Activated naive CD8-positive, alpha-beta T cell treated with anti-CD3 and anti-CD28 coated beads for 36 hours (primary cell): ENCODE data around the gene METTL8. TPM values are rescaled to one million over a fixed set of nuclear protein-coding genes. Genes with fewer than 3 reads are reported as not detected.
"Not testable (repeated sequence)": the region's sequence is repeated elsewhere in the genome, so short reads cannot be mapped to it uniquely, and the experiment has no call there.

Experiments
- DNase-seq: peaks from one replicate; pipeline ENCODE4 v3.0.0; 2021
- H3K27ac Mint-ChIP-seq: one replicate; pipeline ENCODE4 v1.8.0; 2022; ENCODE audit warnings: mild to moderate bottlenecking, moderate library complexity, mixed read lengths
- H3K27me3 Mint-ChIP-seq: one replicate; pipeline ENCODE4 v1.8.0; 2022; ENCODE audit warnings: mild to moderate bottlenecking, mixed read lengths
- H3K36me3 Mint-ChIP-seq: one replicate; pipeline ENCODE4 v1.8.0; 2021; ENCODE audit warnings: mild to moderate bottlenecking, mixed read lengths
- H3K4me1 Mint-ChIP-seq: one replicate; pipeline ENCODE4 v1.8.0; 2021; ENCODE audit warnings: mixed read lengths
- H3K4me3 Mint-ChIP-seq: one replicate; pipeline ENCODE4 v1.8.0; 2022; ENCODE audit warnings: mild to moderate bottlenecking, moderate library complexity, mixed read lengths
- H3K9me3 Mint-ChIP-seq: one replicate; pipeline ENCODE4 v1.8.0; 2022; ENCODE audit warnings: mixed read lengths
- total RNA-seq, 2 experiments: library from RNA; stranded (reverse); gene quantifications; one replicate each; pipeline ENCODE4 v1.2.3, GENCODE V29; 2021

The METTL8 gene
- total RNA-seq, 2 experiments from 2014 or later: 49.4 to 52.7 TPM

- H3K9me3 Mint-ChIP-seq: peaks cover 5% of the 10 kb centered on the region
- peaks cover 47% of the 10 kb centered on the region for H3K4me1 Mint-ChIP-seq
- H3K27me3 Mint-ChIP-seq: no peaks in the 10 kb centered on the region
- peak within 1 kb of the TSS; percentile 88 for H3K4me3 Mint-ChIP-seq
- peaks cover 78% of the 10 kb centered on the region for H3K36me3 Mint-ChIP-seq
- peak within 1 kb of the TSS; percentile 97 for H3K27ac Mint-ChIP-seq
- DNase-seq: peak; percentile 98
Observed at GRCh38 chr2:171434013-171434989, 511 bp upstream of the METTL8 start, which contains the start of gene DCAF17. Gene DCAF17 (plus strand): TSS chr2:171434226. CDS start chr2:171434578, 352 bp downstream.

GRCh38 chr2:171432969-171433762, 624 bp downstream of the METTL8 start:
- peaks cover 75% of the 10 kb centered on the region for H3K36me3 Mint-ChIP-seq
- no peaks in the 10 kb centered on the region for H3K27me3 Mint-ChIP-seq
- peak overlapping the region; percentile 97 for H3K27ac Mint-ChIP-seq
- H3K4me1 Mint-ChIP-seq: peaks cover 40% of the 10 kb centered on the region
- H3K9me3 Mint-ChIP-seq: peaks cover 5% of the 10 kb centered on the region
- peak; percentile 56 for DNase-seq
- peak overlapping the region; percentile 88 for H3K4me3 Mint-ChIP-seq

- Mint-ChIP-seq H3K27me3 (no peaks in the 10 kb centered on the region), H3K4me1 (peaks cover 34% of the 10 kb centered on the region), H3K9me3 (peaks cover 5% of the 10 kb centered on the region), H3K4me3 (peak overlapping the region; percentile 88), H3K27ac (peak overlapping the region; percentile 97), H3K36me3 (peaks cover 69% of the 10 kb centered on the region)
- no peak for DNase-seq
Observed at GRCh38 chr2:171432206-171432968, 1.4 kb downstream of the METTL8 start.

- peak overlapping the region; percentile 88 for H3K4me3 Mint-ChIP-seq
Observed at GRCh38 chr2:171431677-171432167, 2.1 kb downstream of the METTL8 start.

GRCh38 chr2:171430516-171431410, 3.0 kb downstream of the METTL8 start:
- no peak for DNase-seq
- H3K4me1 Mint-ChIP-seq: peaks cover 30% of the 10 kb centered on the region
- H3K27ac Mint-ChIP-seq: no peak overlapping the region
- peaks cover 4% of the 10 kb centered on the region for H3K9me3 Mint-ChIP-seq
- H3K27me3 Mint-ChIP-seq: no peaks in the 10 kb centered on the region
- peaks cover 62% of the 10 kb centered on the region for H3K36me3 Mint-ChIP-seq
- H3K4me3 Mint-ChIP-seq: no peak overlapping the region

More at GRCh38 chr2:171431677-171432167, 2.1 kb downstream of the METTL8 start:
- Mint-ChIP-seq H3K27me3 (no peaks in the 10 kb centered on the region), H3K9me3 (peaks cover 5% of the 10 kb centered on the region), H3K4me1 (peaks cover 32% of the 10 kb centered on the region), H3K27ac (peak overlapping the region; percentile 97), H3K36me3 (peaks cover 69% of the 10 kb centered on the region)
- no peak for DNase-seq

- H3K27ac Mint-ChIP-seq, H3K27me3 Mint-ChIP-seq, DNase-seq, H3K4me3 Mint-ChIP-seq: not testable (repeated sequence)
- peaks cover 18% of the 10 kb centered on the region for H3K4me1 Mint-ChIP-seq
- peaks cover 63% of the 10 kb centered on the region for H3K36me3 Mint-ChIP-seq
- H3K9me3 Mint-ChIP-seq: peaks cover 20% of the 10 kb centered on the region
Observed at GRCh38 chr2:171422710-171423495, 10.9 kb downstream of the METTL8 start.

- H3K9me3 Mint-ChIP-seq: peaks cover 20% of the 10 kb centered on the region
- no peak overlapping the region for H3K4me3 Mint-ChIP-seq
- H3K36me3 Mint-ChIP-seq: peaks cover 57% of the 10 kb centered on the region
- no peak for DNase-seq
- H3K4me1 Mint-ChIP-seq: peaks cover 22% of the 10 kb centered on the region
- no peaks in the 10 kb centered on the region for H3K27me3 Mint-ChIP-seq
- peak overlapping the region; percentile 57 for H3K27ac Mint-ChIP-seq
Observed at GRCh38 chr2:171420728-171421563, 12.8 kb downstream of the METTL8 start.

GRCh38 chr2:171419333-171419732, 14.5 kb downstream of the METTL8 start:
- Mint-ChIP-seq H3K36me3 (peaks cover 51% of the 10 kb centered on the region), H3K4me1 (peaks cover 28% of the 10 kb centered on the region), H3K9me3 (peaks cover 10% of the 10 kb centered on the region), H3K4me3 (no peak overlapping the region), H3K27ac (no peak overlapping the region), H3K27me3 (no peaks in the 10 kb centered on the region)
- no peak for DNase-seq

- peaks cover 33% of the 10 kb centered on the region for H3K36me3 Mint-ChIP-seq
- H3K4me3 Mint-ChIP-seq: no peak overlapping the region
- DNase-seq: peak; percentile 74
- H3K27ac Mint-ChIP-seq: peak overlapping the region; percentile 67
- peaks cover 3% of the 10 kb centered on the region for H3K9me3 Mint-ChIP-seq
- H3K4me1 Mint-ChIP-seq: peaks cover 25% of the 10 kb centered on the region
- H3K27me3 Mint-ChIP-seq: no peaks in the 10 kb centered on the region
Observed at GRCh38 chr2:171416009-171416926, 17.5 kb downstream of the METTL8 start.

- not testable (repeated sequence) for H3K4me3 Mint-ChIP-seq, DNase-seq, H3K27ac Mint-ChIP-seq, H3K27me3 Mint-ChIP-seq, H3K9me3 Mint-ChIP-seq
- Mint-ChIP-seq H3K4me1 (peaks cover 23% of the 10 kb centered on the region), H3K36me3 (peaks cover 23% of the 10 kb centered on the region)
Observed at GRCh38 chr2:171414645-171415044, 19.1 kb downstream of the METTL8 start.

GRCh38 chr2:171412571-171413175, 21.1 kb downstream of the METTL8 start:
- Mint-ChIP-seq H3K27ac (no peak overlapping the region), H3K4me1 (peaks cover 24% of the 10 kb centered on the region), H3K27me3 (no peaks in the 10 kb centered on the region), H3K4me3 (no peak overlapping the region), H3K36me3 (peaks cover 16% of the 10 kb centered on the region), H3K9me3 (no peaks in the 10 kb centered on the region)
- DNase-seq: no peak
